ENCODE measurements around the gene ZRANB3. TPM values are rescaled to one million over a fixed set of nuclear protein-coding genes. Genes with fewer than 3 reads are reported as not detected.
"Not testable (repeated sequence)": the region's sequence is repeated elsewhere in the genome, so short reads cannot be mapped to it uniquely, and the experiment has no call there.

The ZRANB3 gene
- total and polyA plus RNA-seq, 2 donors (not counting 1 experiment from before 2014, with no cell fraction given) = 4.8 to 7.4 TPM

DNA sequence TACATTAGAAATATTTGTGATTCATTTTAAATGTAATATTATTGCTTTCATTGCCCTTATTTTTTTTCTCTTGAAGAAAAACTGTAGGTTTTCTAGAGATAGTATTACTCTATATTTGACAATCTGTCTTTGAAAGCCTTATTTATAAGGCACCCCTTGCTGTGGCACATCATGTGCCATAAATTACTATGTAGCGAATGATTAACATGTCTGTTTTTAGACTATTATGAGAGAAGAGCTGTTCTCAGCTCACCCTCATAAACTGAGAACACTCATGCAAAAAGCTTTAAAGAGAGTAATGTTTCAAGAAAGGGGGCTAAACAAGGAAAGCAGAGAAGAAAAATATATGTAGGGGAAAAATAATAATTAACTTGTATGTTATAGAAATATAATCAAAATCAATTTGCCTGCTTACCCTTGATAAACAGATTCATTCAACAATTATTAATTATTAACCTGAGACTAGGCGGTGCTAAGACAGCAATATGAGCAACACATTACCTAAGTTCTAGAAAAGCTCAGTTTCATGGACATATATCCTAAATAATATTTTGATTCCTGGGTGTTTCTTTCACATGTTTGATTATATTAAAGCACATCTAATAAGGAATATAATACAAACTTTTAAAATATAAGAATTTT lies 409.9 kb downstream of the ZRANB3 start:
- Histone ChIP-seq H4K20me1 (ENCODE audit: control insufficient read depth, extremely low read depth, insufficient read depth, low read length) (no peaks in the 10 kb centered on the region), H3K79me2 (ENCODE audit: control insufficient read depth, insufficient read depth, low read length) (no peaks in the 10 kb centered on the region), H3K4me2 (ENCODE audit: extremely low read depth, insufficient read depth, low read length) (no peak overlapping the region), H2AFZ (ENCODE audit: low read length) (no peak overlapping the region), H3K9me3 (ENCODE audit: control insufficient read depth, insufficient read depth, low read depth, low read length) (no peaks in the 10 kb centered on the region), H3K27me3 (ENCODE audit: control insufficient read depth, insufficient read depth, low read length) (no peaks in the 10 kb centered on the region), H3K4me3 (replicated peaks in 1 of 4; ENCODE audit: control extremely low read depth in 1 of 4, insufficient read depth in 1 of 4, low read depth in 3 of 4, low read length in 4 of 4) (no peak overlapping the region), H3K36me3 (ENCODE audit: control insufficient read depth, insufficient read depth, low read length) (peaks cover 2% of the 10 kb centered on the region), H3K27ac (ENCODE audit: insufficient read depth, low read length) (no peak overlapping the region), H3K4me1 (ENCODE audit: control insufficient read depth, extremely low read depth, insufficient read depth, low read length) (no peaks in the 10 kb centered on the region), H3K9ac (ENCODE audit: insufficient read depth, low read length) (no peak overlapping the region)
- no peak for DNase-seq (ENCODE audit: low read depth in 2 of 2)
- TF ChIP-seq EZH2 (IDR thresholded peaks at IDR 0.05; ENCODE audit: low read length, missing control alignments) (no peak), CTCF (conservative IDR thresholded peaks at IDR 0.05 in 1 of 2, IDR thresholded peaks at IDR 0.05 in 1 of 2; ENCODE audit: low read depth in 1 of 2, low read length in 2 of 2) (no peak)

- no peak overlapping the region for H3K27ac ChIP-seq (ENCODE audit: insufficient read depth, low read length)
- H3K9me3 ChIP-seq (ENCODE audit: control insufficient read depth, insufficient read depth, low read depth, low read length) = no peaks in the 10 kb centered on the region
- no peak overlapping the region for H3K9ac ChIP-seq (ENCODE audit: insufficient read depth, low read length)
- no peaks in the 10 kb centered on the region for H3K4me1 ChIP-seq (ENCODE audit: control insufficient read depth, extremely low read depth, insufficient read depth, low read length)
- no peaks in the 10 kb centered on the region for H3K79me2 ChIP-seq (ENCODE audit: control insufficient read depth, insufficient read depth, low read length)
- no peak overlapping the region for H3K4me3 ChIP-seq (replicated peaks in 1 of 4; ENCODE audit: control extremely low read depth in 1 of 4, insufficient read depth in 1 of 4, low read depth in 3 of 4, low read length in 4 of 4)
- DNase-seq (ENCODE audit: low read depth in 2 of 2) = no peak
- TF ChIP-seq CTCF (conservative IDR thresholded peaks at IDR 0.05 in 1 of 2, IDR thresholded peaks at IDR 0.05 in 1 of 2; ENCODE audit: low read depth in 1 of 2, low read length in 2 of 2) = no peak
- TF ChIP-seq EZH2 (IDR thresholded peaks at IDR 0.05; ENCODE audit: low read length, missing control alignments) = no peak
- H3K36me3 ChIP-seq (ENCODE audit: control insufficient read depth, insufficient read depth, low read length) = peaks cover 2% of the 10 kb centered on the region
- no peaks in the 10 kb centered on the region for H3K27me3 ChIP-seq (ENCODE audit: control insufficient read depth, insufficient read depth, low read length)
- no peak overlapping the region for H2AFZ ChIP-seq (ENCODE audit: low read length)
- H4K20me1 ChIP-seq (ENCODE audit: control insufficient read depth, extremely low read depth, insufficient read depth, low read length) = no peaks in the 10 kb centered on the region
- H3K4me2 ChIP-seq (ENCODE audit: extremely low read depth, insufficient read depth, low read length) = no peak overlapping the region
Observed at GRCh38 chr2:135119582-135119981, 411.4 kb downstream of the ZRANB3 start.

DNA sequence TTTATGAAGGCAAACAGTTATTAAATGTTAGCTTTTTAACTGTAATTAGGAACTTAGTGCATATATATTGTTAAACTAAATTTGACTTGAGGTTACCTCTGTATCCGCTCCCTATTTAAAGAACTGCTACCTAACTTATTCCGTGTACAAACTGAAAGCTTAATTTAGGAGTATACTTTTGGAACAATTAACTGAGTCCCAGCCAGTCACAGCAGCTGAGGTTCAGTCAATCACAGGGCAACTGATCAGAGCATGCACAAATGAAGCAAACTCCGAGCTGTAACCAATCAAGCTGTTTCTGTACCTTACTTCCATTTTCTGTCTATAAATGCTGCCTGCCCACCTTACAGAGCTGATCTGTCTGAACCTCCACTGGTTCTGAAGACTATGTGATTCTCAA lies 417.7 kb downstream of the ZRANB3 start:
- no peaks in the 10 kb centered on the region for H4K20me1 ChIP-seq (ENCODE audit: control insufficient read depth, extremely low read depth, insufficient read depth, low read length)
- TF ChIP-seq CTCF (conservative IDR thresholded peaks at IDR 0.05 in 1 of 2, IDR thresholded peaks at IDR 0.05 in 1 of 2; ENCODE audit: low read depth in 1 of 2, low read length in 2 of 2) = no peak
- TF ChIP-seq EZH2 (IDR thresholded peaks at IDR 0.05; ENCODE audit: low read length, missing control alignments) = no peak
- no peaks in the 10 kb centered on the region for H3K79me2 ChIP-seq (ENCODE audit: control insufficient read depth, insufficient read depth, low read length)
- no peaks in the 10 kb centered on the region for H3K36me3 ChIP-seq (ENCODE audit: control insufficient read depth, insufficient read depth, low read length)
- H2AFZ ChIP-seq (ENCODE audit: low read length) = no peak overlapping the region
- no peak overlapping the region for H3K4me3 ChIP-seq (replicated peaks in 1 of 4; ENCODE audit: control extremely low read depth in 1 of 4, insufficient read depth in 1 of 4, low read depth in 3 of 4, low read length in 4 of 4)
- H3K9me3 ChIP-seq (ENCODE audit: control insufficient read depth, insufficient read depth, low read depth, low read length) = no peaks in the 10 kb centered on the region
- no peak for DNase-seq (ENCODE audit: low read depth in 2 of 2)
- H3K9ac ChIP-seq (ENCODE audit: insufficient read depth, low read length) = no peak overlapping the region
- H3K27ac ChIP-seq (ENCODE audit: insufficient read depth, low read length) = no peak overlapping the region
- no peak overlapping the region for H3K4me2 ChIP-seq (ENCODE audit: extremely low read depth, insufficient read depth, low read length)
- H3K27me3 ChIP-seq (ENCODE audit: control insufficient read depth, insufficient read depth, low read length) = no peaks in the 10 kb centered on the region
- H3K4me1 ChIP-seq (ENCODE audit: control insufficient read depth, extremely low read depth, insufficient read depth, low read length) = no peaks in the 10 kb centered on the region

- not testable (repeated sequence) for DNase-seq (ENCODE audit: low read depth in 2 of 2); H4K20me1 ChIP-seq (ENCODE audit: control insufficient read depth, extremely low read depth, insufficient read depth, low read length); H3K4me1 ChIP-seq (ENCODE audit: control insufficient read depth, extremely low read depth, insufficient read depth, low read length); H3K27ac ChIP-seq (ENCODE audit: insufficient read depth, low read length); H2AFZ ChIP-seq (ENCODE audit: low read length); H3K9me3 ChIP-seq (ENCODE audit: control insufficient read depth, insufficient read depth, low read depth, low read length); H3K4me3 ChIP-seq (replicated peaks in 1 of 4; ENCODE audit: control extremely low read depth in 1 of 4, insufficient read depth in 1 of 4, low read depth in 3 of 4, low read length in 4 of 4); H3K9ac ChIP-seq (ENCODE audit: insufficient read depth, low read length); H3K79me2 ChIP-seq (ENCODE audit: control insufficient read depth, insufficient read depth, low read length); H3K36me3 ChIP-seq (ENCODE audit: control insufficient read depth, insufficient read depth, low read length); H3K27me3 ChIP-seq (ENCODE audit: control insufficient read depth, insufficient read depth, low read length); H3K4me2 ChIP-seq (ENCODE audit: extremely low read depth, insufficient read depth, low read length)
Observed at GRCh38 chr2:135105513-135106316, 425.3 kb downstream of the ZRANB3 start.
